ENCODE measurements around the gene SMU1. TPM values are rescaled to one million over a fixed set of nuclear protein-coding genes. Genes with fewer than 3 reads are reported as not detected.
A peak's percentile ranks its signal among the peaks of the same experiment; 100 is the strongest.

The SMU1 gene
- total RNA-seq, 2 experiments from 2014 or later: 23.2 to 29.6 TPM

- H3K4me1 Mint-ChIP-seq: peaks cover 53% of the 10 kb centered on the region
- CTCF ChIA-PET: interaction anchor here (1.0 to 1.5 kb wide), 5 partner anchors 12 to 350 kb away, joined by 3 to 8 read pairs (median 3); no protein-coding TSS in a partner anchor
Measured at GRCh38 chr9:33024126-33024965, 52.1 kb downstream of the SMU1 start.

GRCh38 chr9:33023661-33024060 lies 52.8 kb downstream of the SMU1 start:
- no peak for DNase-seq
- H3K9me3 Mint-ChIP-seq (ENCODE audit: low read depth): no peaks in the 10 kb centered on the region
- ChIA-PET POLR2A (interaction anchor here (2.7 to 4.8 kb wide), 2 partner anchors 22 to 267 kb away, joined by 10 to 36 read pairs; partner anchors contain the start of genes APTX and NFX1), CTCF (interaction anchor here (1.0 to 1.4 kb wide), 3 partner anchors 11 to 20 kb away, joined by 3 to 8 read pairs (median 6); no protein-coding TSS in a partner anchor)
- H3K36me3 Mint-ChIP-seq (ENCODE audit: low read depth): peaks cover 58% of the 10 kb centered on the region
- peak overlapping the region; percentile 94 for H3K27ac Mint-ChIP-seq
- no peak for ATAC-seq
- H3K27me3 Mint-ChIP-seq: no peaks in the 10 kb centered on the region
- peaks cover 46% of the 10 kb centered on the region for H3K4me1 Mint-ChIP-seq
- H3K4me3 Mint-ChIP-seq: peak overlapping the region; percentile 98
- intact Hi-C loops (cut with DNase I, micrococcal nuclease): no loop called here

More at GRCh38 chr9:33024126-33024965, 52.1 kb downstream of the SMU1 start:
- peak; percentile 46 for DNase-seq
- Mint-ChIP-seq H3K4me3 (peak overlapping the region; percentile 98), H3K36me3 (ENCODE audit: low read depth) (peaks cover 62% of the 10 kb centered on the region), H3K27me3 (no peaks in the 10 kb centered on the region), H3K27ac (peak overlapping the region; percentile 94), H3K9me3 (ENCODE audit: low read depth) (no peaks in the 10 kb centered on the region)
- ATAC-seq: no peak
- intact Hi-C loops (cut with DNase I, micrococcal nuclease): no loop called here
- POLR2A ChIA-PET: interaction anchor here (0.6 to 4.8 kb wide), 22 partner anchors 9 to 1168 kb away, joined by 3 to 36 read pairs (median 4); partner anchors contain the start of genes APTX, B4GALT1, BAG1 and CHMP5

DNA sequence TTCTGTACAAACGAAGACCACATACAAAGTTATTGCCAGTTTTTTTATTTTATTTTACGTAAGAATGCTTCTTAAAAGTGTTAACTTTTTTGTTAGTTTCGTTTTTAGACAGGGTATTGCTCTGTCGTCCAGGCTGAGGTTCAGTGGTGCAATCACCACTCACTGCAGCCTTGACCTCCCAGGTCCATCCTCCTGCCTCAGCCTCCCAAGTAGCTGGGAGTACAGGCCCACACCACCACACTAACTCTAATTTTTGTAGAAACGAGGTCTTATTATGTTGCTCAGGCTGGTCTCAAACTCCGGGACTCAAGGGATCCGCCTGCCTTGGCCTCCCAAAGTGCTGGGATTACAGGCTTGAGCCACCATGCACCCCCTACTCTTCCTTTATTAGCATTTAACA lies 53.7 kb downstream of the SMU1 start:
- Mint-ChIP-seq H3K4me1 (peaks cover 38% of the 10 kb centered on the region), H3K36me3 (ENCODE audit: low read depth) (peaks cover 51% of the 10 kb centered on the region)
- intact Hi-C loops (cut with DNase I, micrococcal nuclease): no loop called here

GRCh38 chr9:33022303-33022702 lies 54.2 kb downstream of the SMU1 start:
- intact Hi-C loops (cut with DNase I, micrococcal nuclease): no loop called here
- Mint-ChIP-seq H3K9me3 (ENCODE audit: low read depth) (no peaks in the 10 kb centered on the region), H3K36me3 (ENCODE audit: low read depth) (peaks cover 47% of the 10 kb centered on the region), H3K4me3 (peak overlapping the region; percentile 12), H3K4me1 (peaks cover 38% of the 10 kb centered on the region), H3K27ac (peak overlapping the region; percentile 25), H3K27me3 (no peaks in the 10 kb centered on the region)
- ChIA-PET POLR2A (no interaction called here), CTCF (interaction anchor here (0.6 to 1.0 kb wide), 4 partner anchors 15 to 443 kb away, joined by 3 to 4 read pairs (median 3); no protein-coding TSS in a partner anchor)
- DNase-seq (no peak), ATAC-seq (no peak)

More for the DNA sequence above, 53.7 kb downstream of the SMU1 start:
- no peak for DNase-seq
- H3K9me3 Mint-ChIP-seq (ENCODE audit: low read depth): no peaks in the 10 kb centered on the region
- ChIA-PET CTCF (interaction anchor here (0.9 to 1.3 kb wide), 3 partner anchors 16 to 443 kb away, joined by 3 read pairs; no protein-coding TSS in a partner anchor), POLR2A (no interaction called here)
- no peaks in the 10 kb centered on the region for H3K27me3 Mint-ChIP-seq
- peak overlapping the region; percentile 51 for H3K27ac Mint-ChIP-seq
- ATAC-seq: no peak
- H3K4me3 Mint-ChIP-seq: peak overlapping the region; percentile 98

DNA sequence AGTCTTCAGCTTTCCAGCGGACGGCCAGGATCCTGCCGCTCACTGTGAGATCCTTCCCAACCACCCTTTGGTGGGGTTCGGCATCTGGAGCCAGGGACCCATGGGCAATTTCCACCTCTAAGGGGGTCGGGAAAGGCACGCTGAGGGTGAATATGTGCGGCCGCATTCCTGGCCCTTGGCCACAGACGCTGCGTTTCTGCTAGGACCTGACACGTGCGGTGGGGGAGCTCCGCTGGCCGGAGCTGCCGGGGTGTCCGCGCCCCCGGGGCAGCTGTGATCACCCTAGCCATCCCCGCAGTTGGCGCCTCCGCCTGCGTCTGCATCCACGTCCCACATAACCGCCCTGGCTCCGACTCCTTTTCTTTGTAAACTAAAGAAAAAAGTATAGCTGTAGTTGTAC lies 56.7 kb downstream of the SMU1 start:
- CTCF ChIA-PET: interaction anchor here (1.4 kb wide), 1 partner anchor 24 kb away, joined by 3 read pairs; no protein-coding TSS in a partner anchor
- peaks cover 30% of the 10 kb centered on the region for H3K36me3 Mint-ChIP-seq (ENCODE audit: low read depth)

GRCh38 chr9:33017283-33018041 lies 59.0 kb downstream of the SMU1 start:
- H3K27ac Mint-ChIP-seq: no peak overlapping the region
- no peak for DNase-seq
- peaks cover 5% of the 10 kb centered on the region for H3K4me1 Mint-ChIP-seq
- H3K4me3 Mint-ChIP-seq: no peak overlapping the region
- H3K9me3 Mint-ChIP-seq (ENCODE audit: low read depth): no peaks in the 10 kb centered on the region
- CTCF ChIA-PET: interaction anchor here (0.6 kb wide), 1 partner anchor 493 kb away, joined by 3 read pairs; no protein-coding TSS in a partner anchor
- ATAC-seq: no peak
- H3K36me3 Mint-ChIP-seq (ENCODE audit: low read depth): peaks cover 13% of the 10 kb centered on the region
- intact Hi-C loops (cut with DNase I, micrococcal nuclease): no loop called here
- no peaks in the 10 kb centered on the region for H3K27me3 Mint-ChIP-seq
- POLR2A ChIA-PET: no interaction called here

More for the DNA sequence above, 56.7 kb downstream of the SMU1 start:
- H3K9me3 Mint-ChIP-seq (ENCODE audit: low read depth): no peaks in the 10 kb centered on the region
- DNase-seq (no peak), ATAC-seq (no peak)
- no peak overlapping the region for H3K4me3 Mint-ChIP-seq
- H3K4me1 Mint-ChIP-seq: peaks cover 24% of the 10 kb centered on the region
- no peak overlapping the region for H3K27ac Mint-ChIP-seq
- POLR2A ChIA-PET: no interaction called here
- H3K27me3 Mint-ChIP-seq: no peaks in the 10 kb centered on the region
- intact Hi-C loops (cut with DNase I, micrococcal nuclease): no loop called here

DNA sequence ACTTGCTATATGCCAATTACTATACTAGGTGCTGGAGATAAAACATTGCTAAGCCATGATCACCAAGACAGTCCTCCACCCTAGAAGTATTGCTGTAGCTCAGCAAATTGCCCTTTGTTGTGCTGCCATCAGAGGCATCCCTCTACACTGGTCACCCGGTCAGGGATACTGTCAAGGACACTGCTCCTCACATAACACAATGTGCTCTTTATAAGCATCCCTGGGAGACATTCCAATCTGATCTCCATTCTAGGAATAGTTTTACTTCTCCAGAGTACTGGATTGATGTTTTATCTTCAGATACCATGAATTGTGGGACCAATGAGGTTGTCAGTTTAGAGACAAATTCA lies 61.8 kb downstream of the SMU1 start:
- no peaks in the 10 kb centered on the region for H3K4me1 Mint-ChIP-seq
- no peak for ATAC-seq
- H3K9me3 Mint-ChIP-seq (ENCODE audit: low read depth): no peaks in the 10 kb centered on the region
- intact Hi-C loops (cut with DNase I, micrococcal nuclease): no loop called here
- DNase-seq: no peak
- no peaks in the 10 kb centered on the region for H3K27me3 Mint-ChIP-seq
- ChIA-PET POLR2A (interaction anchor here (0.8 kb wide), 1 partner anchor 10 kb away, joined by 4 read pairs; the partner anchor contains the start of gene DNAJA1), CTCF (no interaction called here)
- no peak overlapping the region for H3K4me3 Mint-ChIP-seq
- H3K27ac Mint-ChIP-seq: no peak overlapping the region
- peaks cover 5% of the 10 kb centered on the region for H3K36me3 Mint-ChIP-seq (ENCODE audit: low read depth)

DNA sequence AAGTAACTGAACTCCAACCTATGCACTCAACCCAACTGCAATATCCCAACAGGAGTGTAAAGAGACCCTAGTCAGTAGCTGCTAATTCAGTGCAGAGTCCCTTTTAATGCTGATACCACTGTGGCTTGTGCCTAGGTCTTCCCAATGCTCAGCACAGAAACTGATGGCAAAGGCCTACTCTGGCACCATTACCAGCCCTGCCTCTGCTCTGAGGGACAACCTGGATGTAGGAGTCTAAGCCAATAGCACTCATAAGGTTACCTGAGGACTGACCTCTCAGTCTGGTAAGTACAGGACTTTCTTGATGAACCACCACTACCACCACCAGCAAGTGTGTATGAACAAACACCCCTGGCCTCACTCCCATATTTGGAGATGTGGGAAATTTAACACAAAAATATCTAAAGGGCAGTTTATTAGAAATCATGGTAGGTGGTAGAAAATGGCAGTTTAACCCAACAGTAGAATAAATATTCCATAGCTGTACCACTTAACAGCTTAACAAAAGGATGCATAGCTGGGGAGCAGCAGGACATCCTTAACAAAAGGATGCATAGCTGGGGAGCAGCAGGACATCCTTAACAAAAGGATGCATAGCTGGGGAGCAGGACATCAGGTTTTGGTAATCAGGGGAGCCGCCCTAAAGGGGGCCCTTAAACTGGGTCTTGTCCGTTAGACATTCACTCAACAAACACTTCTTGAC lies 62.4 kb downstream of the SMU1 start:
- intact Hi-C loops (cut with DNase I, micrococcal nuclease): no loop called here
- Mint-ChIP-seq H3K27ac (no peak overlapping the region), H3K4me1 (no peaks in the 10 kb centered on the region), H3K9me3 (ENCODE audit: low read depth) (no peaks in the 10 kb centered on the region), H3K36me3 (ENCODE audit: low read depth) (peaks cover 5% of the 10 kb centered on the region), H3K27me3 (no peaks in the 10 kb centered on the region), H3K4me3 (no peak overlapping the region)
- ATAC-seq: no peak
- ChIA-PET CTCF (no interaction called here), POLR2A (interaction anchor here (0.8 kb wide), 1 partner anchor 11 kb away, joined by 4 read pairs; the partner anchor contains the start of gene DNAJA1)
- no peak for DNase-seq

DNA sequence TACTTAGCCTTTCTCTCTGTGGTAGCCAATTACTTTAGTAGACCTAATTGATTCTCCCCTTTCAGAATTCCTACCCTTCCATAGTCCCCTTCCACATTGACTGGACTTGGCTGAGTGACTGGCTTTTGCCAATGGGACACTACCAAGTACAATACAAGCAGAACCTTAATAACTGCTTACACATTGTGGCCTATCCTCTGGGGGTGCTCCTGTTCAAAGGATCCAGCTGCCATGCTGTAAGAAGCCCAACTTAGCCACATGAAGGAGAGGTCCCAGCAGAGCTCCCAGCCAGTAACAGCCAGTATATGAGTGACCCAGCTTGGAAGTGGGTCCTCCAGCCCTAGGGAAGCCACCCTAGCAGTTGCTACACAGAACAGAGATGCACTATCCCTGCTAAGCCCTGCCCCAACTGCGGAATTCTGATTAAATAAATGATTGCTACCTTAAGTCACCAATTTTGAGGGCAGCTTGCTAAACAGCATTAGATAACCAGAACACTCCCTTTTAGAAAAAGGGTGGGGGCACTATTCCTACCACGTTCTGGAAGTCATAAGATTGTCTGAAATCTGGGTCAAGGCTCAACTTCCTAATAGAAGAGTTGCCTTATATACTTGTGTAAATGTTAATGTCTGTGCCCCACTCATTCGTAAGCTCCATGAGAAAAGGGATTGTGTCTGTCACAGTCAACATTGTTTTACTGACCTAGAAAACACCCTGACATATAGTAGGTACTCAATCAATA lies 64.0 kb downstream of the SMU1 start:
- intact Hi-C loops (cut with DNase I, micrococcal nuclease): no loop called here
- POLR2A ChIA-PET: no interaction called here
- Mint-ChIP-seq H3K27ac (no peak overlapping the region), H3K27me3 (no peaks in the 10 kb centered on the region), H3K9me3 (ENCODE audit: low read depth) (no peaks in the 10 kb centered on the region), H3K4me1 (no peaks in the 10 kb centered on the region), H3K4me3 (no peak overlapping the region), H3K36me3 (ENCODE audit: low read depth) (no peaks in the 10 kb centered on the region)
- DNase-seq: no peak
- CTCF ChIA-PET: interaction anchor here (1.1 kb wide), 1 partner anchor 12 kb away, joined by 8 read pairs; no protein-coding TSS in a partner anchor
- ATAC-seq: no peak

DNA sequence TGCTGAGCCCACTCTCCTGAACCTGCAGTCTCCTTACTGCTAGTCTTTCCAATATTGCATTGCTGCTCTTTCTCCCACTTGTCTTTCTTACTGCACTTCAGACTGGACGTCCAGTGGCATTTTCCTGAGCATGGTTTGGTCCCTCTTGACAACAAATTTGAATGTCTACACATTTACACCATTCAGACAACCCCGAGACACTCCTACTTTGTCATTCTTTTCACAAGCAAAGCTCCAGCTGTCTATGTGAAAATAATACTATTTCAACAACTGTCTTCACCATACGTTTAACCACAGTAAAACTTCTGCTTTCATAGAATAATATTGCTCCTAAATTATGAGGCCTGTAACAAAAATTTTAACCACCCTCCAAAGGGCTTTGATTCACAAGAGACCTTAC lies 64.6 kb downstream of the SMU1 start:
- ChIA-PET CTCF (no interaction called here), POLR2A (interaction anchor here (0.6 kb wide), 1 partner anchor 1393 kb away, joined by 3 read pairs; no protein-coding TSS in a partner anchor)
- intact Hi-C loops (cut with DNase I, micrococcal nuclease): no loop called here
- H3K27me3 Mint-ChIP-seq: no peaks in the 10 kb centered on the region
- no peaks in the 10 kb centered on the region for H3K36me3 Mint-ChIP-seq (ENCODE audit: low read depth)
- H3K4me1 Mint-ChIP-seq: no peaks in the 10 kb centered on the region
- no peak overlapping the region for H3K27ac Mint-ChIP-seq
- H3K9me3 Mint-ChIP-seq (ENCODE audit: low read depth): no peaks in the 10 kb centered on the region
- DNase-seq: no peak
- no peak overlapping the region for H3K4me3 Mint-ChIP-seq
- no peak for ATAC-seq

Data from activated CD4-positive, alpha-beta T cell treated with anti-CD3 and anti-CD28 coated beads for 36 hours (primary cell).